Astrocyte (in vitro differentiated cells and primary cell): ENCODE data around the gene TEKT2.

ENCODE experiments used
- CTCF ChIP-seq: IDR thresholded peaks from 2 replicates; pipeline ENCODE4 v1.5.1; 2011; ENCODE audit warnings: low read depth, mild to moderate bottlenecking, inconsistent platforms, low read length, moderate library complexity; ENCODE audit not compliant: insufficient read depth
- EZH2 ChIP-seq: IDR thresholded peaks from 2 replicates; pipeline ENCODE4 v1.6.1; 2012; ENCODE audit warnings: mild to moderate bottlenecking, low read length, inconsistent platforms; ENCODE audit not compliant: insufficient read depth

GRCh38 chr1:36126797-36127500, 43.1 kb downstream of the TEKT2 start:
- TF ChIP-seq EZH2 (no peak), CTCF (no peak)
